ENCODE measurements around the gene MRPL48. TPM values are rescaled to one million over a fixed set of nuclear protein-coding genes. Genes with fewer than 3 reads are reported as not detected.

Gene MRPL48
- total and polyA plus RNA-seq, 8 donors: 28.9 to 56.8 (median 47.0) TPM

DNA sequence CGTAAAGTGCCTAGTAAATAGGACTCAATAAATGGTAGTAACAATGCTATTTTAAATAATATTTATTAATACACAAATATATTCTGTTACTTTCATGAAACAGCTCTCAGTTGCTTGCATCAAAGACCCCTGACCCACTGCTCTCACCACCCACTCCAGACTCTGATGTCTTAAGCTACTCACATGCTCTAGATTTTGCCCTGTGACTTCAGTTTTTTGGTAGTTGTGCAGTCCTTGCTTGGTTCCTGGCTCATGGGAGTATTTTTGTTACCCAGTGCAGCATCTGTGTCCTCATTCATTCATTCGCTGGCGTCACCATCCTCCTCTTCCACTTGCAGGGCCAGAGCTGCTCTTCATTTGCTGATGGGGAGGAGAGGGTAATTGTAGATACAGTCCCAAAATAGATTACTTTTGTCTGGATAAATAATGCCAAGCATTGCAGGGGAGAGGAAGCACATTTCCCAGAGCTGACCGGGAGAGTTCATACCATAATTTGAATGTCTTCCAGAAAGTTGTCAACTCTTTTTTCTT lies 12.7 kb downstream of the MRPL48 start:
- intact Hi-C loops (cut with DNase I): no loop called here
- TF ChIP-seq, protein P1, sequence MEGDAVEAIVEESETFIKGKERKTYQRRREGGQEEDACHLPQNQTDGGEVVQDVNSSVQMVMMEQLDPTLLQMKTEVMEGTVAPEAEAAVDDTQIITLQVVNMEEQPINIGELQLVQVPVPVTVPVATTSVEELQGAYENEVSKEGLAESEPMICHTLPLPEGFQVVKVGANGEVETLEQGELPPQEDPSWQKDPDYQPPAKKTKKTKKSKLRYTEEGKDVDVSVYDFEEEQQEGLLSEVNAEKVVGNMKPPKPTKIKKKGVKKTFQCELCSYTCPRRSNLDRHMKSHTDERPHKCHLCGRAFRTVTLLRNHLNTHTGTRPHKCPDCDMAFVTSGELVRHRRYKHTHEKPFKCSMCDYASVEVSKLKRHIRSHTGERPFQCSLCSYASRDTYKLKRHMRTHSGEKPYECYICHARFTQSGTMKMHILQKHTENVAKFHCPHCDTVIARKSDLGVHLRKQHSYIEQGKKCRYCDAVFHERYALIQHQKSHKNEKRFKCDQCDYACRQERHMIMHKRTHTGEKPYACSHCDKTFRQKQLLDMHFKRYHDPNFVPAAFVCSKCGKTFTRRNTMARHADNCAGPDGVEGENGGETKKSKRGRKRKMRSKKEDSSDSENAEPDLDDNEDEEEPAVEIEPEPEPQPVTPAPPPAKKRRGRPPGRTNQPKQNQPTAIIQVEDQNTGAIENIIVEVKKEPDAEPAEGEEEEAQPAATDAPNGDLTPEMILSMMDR (IDR thresholded peaks at IDR 0.05): no peak

DNA sequence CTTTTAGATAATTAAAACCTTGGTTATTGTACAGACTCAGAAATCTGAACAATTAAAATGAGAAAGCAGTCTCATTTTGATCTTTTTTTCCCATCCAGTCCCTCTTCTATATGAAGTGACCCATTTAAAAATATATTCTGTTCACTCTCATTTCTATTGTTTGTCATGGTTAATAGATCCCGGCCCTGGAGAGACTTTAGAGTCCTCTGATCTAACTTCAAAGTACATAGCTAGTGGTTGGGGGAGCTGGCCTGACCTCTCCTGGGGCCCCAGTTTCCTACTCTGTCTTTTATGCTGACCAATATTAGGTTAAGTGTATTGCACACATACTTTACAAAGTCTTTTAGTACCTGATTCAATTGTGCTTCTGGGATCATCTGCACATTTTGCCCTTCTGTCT lies 13.5 kb downstream of the MRPL48 start:
- Histone ChIP-seq H3K4me3 (no peak overlapping the region), H3K4me1 (no peaks in the 10 kb centered on the region), H3K36me3 (peaks cover 0 to 20% of the 10 kb centered on the region in 2 donors), H3K27ac (no peak overlapping the region), H3K27me3 (no peaks in the 10 kb centered on the region), H3K9me3 (no peaks in the 10 kb centered on the region)
- TF ChIP-seq, protein P1 (IDR thresholded peaks at IDR 0.05): no peak
- DNase-seq (no peak), ATAC-seq (no peak)
- intact Hi-C loops (cut with DNase I): no loop called here

More for the DNA sequence above, 12.7 kb downstream of the MRPL48 start:
- ATAC-seq (no peak), DNase-seq (no peak)
- no peaks in the 10 kb centered on the region for H3K27me3 ChIP-seq
- no peak overlapping the region for H3K4me3 ChIP-seq
- H3K36me3 ChIP-seq: peaks cover 0 to 16% of the 10 kb centered on the region in 2 donors
- no peaks in the 10 kb centered on the region for H3K4me1 ChIP-seq
- no peaks in the 10 kb centered on the region for H3K9me3 ChIP-seq
- no peak overlapping the region for H3K27ac ChIP-seq

DNA sequence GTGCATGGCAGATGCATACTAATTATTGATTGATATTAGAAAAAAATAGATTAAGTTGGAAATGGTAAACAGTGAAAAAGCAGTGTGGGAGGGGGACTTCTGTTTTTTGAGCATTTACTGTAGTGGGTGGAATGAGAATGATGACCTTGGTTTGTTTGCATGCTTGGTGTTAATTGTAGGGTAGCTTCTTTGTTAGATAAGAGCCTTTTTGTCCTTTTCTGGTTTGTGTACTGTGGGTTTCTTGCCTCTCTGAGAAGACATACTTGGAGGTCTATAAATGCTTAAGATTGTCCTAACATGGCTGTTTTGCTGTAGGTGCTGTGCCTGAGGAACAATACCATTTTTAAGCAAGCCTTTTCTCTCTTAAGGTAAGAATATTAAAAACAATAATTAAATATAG lies 17.0 kb downstream of the MRPL48 start:
- no peaks in the 10 kb centered on the region for H3K9me3 ChIP-seq
- DNase-seq (no peak), ATAC-seq (no peak)
- H3K36me3 ChIP-seq: peaks cover 0 to 25% of the 10 kb centered on the region in 2 donors
- H3K27ac ChIP-seq: no peak overlapping the region
- intact Hi-C loops (cut with DNase I): no loop called here
- H3K4me3 ChIP-seq: no peak overlapping the region
- H3K4me1 ChIP-seq: no peaks in the 10 kb centered on the region
- H3K27me3 ChIP-seq: no peaks in the 10 kb centered on the region
- TF ChIP-seq, protein P1 (IDR thresholded peaks at IDR 0.05): no peak

DNA sequence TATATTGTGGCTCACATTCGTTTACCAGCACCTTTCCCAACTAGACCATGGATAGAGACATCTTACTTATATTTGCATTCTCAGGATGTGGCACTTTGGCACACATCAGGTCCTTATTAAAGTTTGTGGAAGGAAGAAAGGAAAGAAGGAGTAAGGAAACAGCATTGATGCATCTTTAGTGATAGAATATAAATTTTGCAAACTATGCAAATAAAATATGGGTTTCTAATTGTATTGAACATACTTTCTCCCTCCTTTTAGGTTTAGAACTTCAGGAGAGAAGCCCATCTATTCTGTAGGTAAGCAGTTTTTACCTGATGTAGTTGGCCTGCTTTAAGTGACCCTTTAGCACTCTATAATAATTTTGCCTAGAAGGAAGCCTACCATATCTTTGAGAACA lies 20.4 kb downstream of the MRPL48 start:
- Histone ChIP-seq H3K36me3 (peaks cover 0 to 25% of the 10 kb centered on the region in 2 donors), H3K27me3 (no peaks in the 10 kb centered on the region), H3K9me3 (no peaks in the 10 kb centered on the region), H3K27ac (no peak overlapping the region), H3K4me3 (no peak overlapping the region), H3K4me1 (no peaks in the 10 kb centered on the region)
- intact Hi-C loops (cut with DNase I): no loop called here
- DNase-seq (no peak), ATAC-seq (no peak)
- TF ChIP-seq, protein P1 (IDR thresholded peaks at IDR 0.05): no peak

DNA sequence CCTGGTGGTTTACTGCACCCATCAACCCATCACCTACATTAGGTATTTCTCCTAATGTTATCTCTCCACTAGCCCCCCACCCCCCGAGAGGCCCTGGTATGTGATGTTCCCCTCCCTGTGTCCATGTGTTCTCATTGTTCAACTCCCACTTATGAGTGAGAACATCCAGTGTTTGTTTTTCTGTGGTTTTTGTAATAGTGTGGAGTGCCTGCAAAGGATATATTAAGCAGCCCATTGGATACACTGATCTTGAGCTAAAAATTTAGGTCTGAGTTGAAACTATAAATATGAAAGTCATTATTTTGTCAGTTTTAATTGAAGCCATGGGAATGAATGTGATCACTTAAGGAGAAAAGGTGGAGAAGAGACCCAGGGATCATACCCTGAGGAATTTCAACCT lies 23.0 kb downstream of the MRPL48 start:
- Histone ChIP-seq H3K36me3 (peaks cover 0 to 23% of the 10 kb centered on the region in 2 donors), H3K4me1 (no peaks in the 10 kb centered on the region), H3K27me3 (no peaks in the 10 kb centered on the region), H3K9me3 (no peaks in the 10 kb centered on the region), H3K27ac (no peak overlapping the region), H3K4me3 (no peak overlapping the region)
- TF ChIP-seq, protein P1 (IDR thresholded peaks at IDR 0.05): no peak
- intact Hi-C loops (cut with DNase I): no loop called here
- DNase-seq: no peak
- ATAC-seq: peak; percentile 38

Measured in left lung (tissue), 10 donors.